ENCODE results near the gene TCOF1. TPM values are rescaled to one million over a fixed set of nuclear protein-coding genes. Genes with fewer than 3 reads are reported as not detected.

The TCOF1 gene
- total and polyA plus RNA-seq, 9 donors = 16.7 to 38.3 (median 27.8) TPM

- Histone ChIP-seq H3K4me3 (no peak overlapping the region), H3K9me3 (no peaks in the 10 kb centered on the region), H3K4me1 (ENCODE audit: insufficient read depth) (no peaks in the 10 kb centered on the region), H3K27ac (no peak overlapping the region), H3K27me3 (no peaks in the 10 kb centered on the region), H3K36me3 (no peaks in the 10 kb centered on the region)
- TF ChIP-seq CTCF (IDR thresholded peaks at IDR 0.05) (no peak), POLR2A (IDR thresholded peaks at IDR 0.05) (no peak), EP300 (IDR thresholded peaks at IDR 0.05) (no peak)
- no peak for DNase-seq
- intact Hi-C loops (cut with DNase I) = no loop called here
- 87 to 93% (median 90%) methylated on average over 5 of the region's 5 CpGs for WGBS, 3 donors
These were observed 47.3 kb upstream of the TCOF1 start for GRCh38 chr5:150310246-150310645.

- H3K9me3 ChIP-seq = no peaks in the 10 kb centered on the region
- no peaks in the 10 kb centered on the region for H3K4me1 ChIP-seq (ENCODE audit: insufficient read depth)
- WGBS, 3 donors = 87 to 91% (median 87%) methylated on average over 7 of the region's 7 CpGs
- no peak overlapping the region for H3K4me3 ChIP-seq
- TF ChIP-seq POLR2A (IDR thresholded peaks at IDR 0.05) (no peak), EP300 (IDR thresholded peaks at IDR 0.05) (no peak), CTCF (IDR thresholded peaks at IDR 0.05) (no peak)
- no peaks in the 10 kb centered on the region for H3K27me3 ChIP-seq
- H3K27ac ChIP-seq = no peak overlapping the region
- intact Hi-C loops (cut with DNase I) = no loop called here
- no peak for DNase-seq
- H3K36me3 ChIP-seq = no peaks in the 10 kb centered on the region
These were observed 46.3 kb upstream of the TCOF1 start for GRCh38 chr5:150311015-150311692.

DNA sequence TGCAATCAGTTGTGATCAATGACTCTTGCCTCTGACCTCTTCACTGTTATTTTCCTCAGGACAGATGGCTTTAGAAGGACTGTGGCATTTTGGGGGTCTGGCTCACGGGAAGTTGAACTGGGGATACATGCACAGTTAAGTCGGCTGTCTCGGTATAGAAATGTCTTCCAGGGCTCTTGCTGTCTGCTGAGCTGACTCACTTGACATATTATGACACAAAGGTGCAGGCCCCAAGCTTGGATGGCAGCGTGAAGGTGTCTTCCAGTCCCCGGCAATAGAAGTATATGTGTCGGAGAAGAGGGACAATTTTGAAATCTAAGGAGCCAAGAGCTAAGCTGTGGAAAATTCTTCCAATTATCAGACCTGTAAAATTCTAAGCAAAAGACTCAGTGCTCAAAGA is 45.0 kb upstream of the TCOF1 start:
- Histone ChIP-seq H3K4me3 (no peak overlapping the region), H3K36me3 (no peaks in the 10 kb centered on the region), H3K4me1 (ENCODE audit: insufficient read depth) (no peaks in the 10 kb centered on the region), H3K9me3 (no peaks in the 10 kb centered on the region), H3K27ac (no peak overlapping the region), H3K27me3 (no peaks in the 10 kb centered on the region)
- no peak for DNase-seq
- TF ChIP-seq CTCF (IDR thresholded peaks at IDR 0.05) = no peak
- TF ChIP-seq POLR2A (IDR thresholded peaks at IDR 0.05) = no peak
- TF ChIP-seq EP300 (IDR thresholded peaks at IDR 0.05) = no peak
- 95 to 98% (median 96%) methylated on average over 6 of the region's 6 CpGs for WGBS, 3 donors
- intact Hi-C loops (cut with DNase I) = no loop called here

GRCh38 chr5:150313501-150313900 is 44.0 kb upstream of the TCOF1 start:
- no peak for TF ChIP-seq EP300 (IDR thresholded peaks at IDR 0.05)
- no peak for TF ChIP-seq POLR2A (IDR thresholded peaks at IDR 0.05)
- TF ChIP-seq CTCF (IDR thresholded peaks at IDR 0.05) = no peak
- intact Hi-C loops (cut with DNase I) = no loop called here
- Histone ChIP-seq H3K36me3 (no peaks in the 10 kb centered on the region), H3K27ac (no peak overlapping the region), H3K27me3 (no peaks in the 10 kb centered on the region), H3K9me3 (no peaks in the 10 kb centered on the region), H3K4me1 (ENCODE audit: insufficient read depth) (no peaks in the 10 kb centered on the region), H3K4me3 (no peak overlapping the region)
- no peak for DNase-seq
- WGBS, 3 donors = 82 to 92% (median 90%) methylated on average over 6 of the region's 6 CpGs
